HEK293 (cell line): ENCODE data around the gene WDSUB1.

Experiments used
- FEZF1 ChIP-seq: fragments of 450-650 bp; formaldehyde crosslinking; IDR thresholded peaks from 2 replicates; pipeline ENCODE4 v1.5.1; 2016; ENCODE audit warnings: missing biosample characterization, missing genetic modification characterization
- HOXA7 ChIP-seq: sonication (generic); formaldehyde crosslinking; IDR thresholded peaks from 2 replicates; pipeline ENCODE4 v1.8.1; 2022; ENCODE audit warnings: missing genetic modification reagents, borderline replicate concordance
- HOXD13 ChIP-seq: sonication (generic); formaldehyde crosslinking; IDR thresholded peaks from 2 replicates; pipeline ENCODE4 v1.8.0; 2022; ENCODE audit warnings: missing genetic modification reagents, borderline replicate concordance
- KLF9 ChIP-seq: fragments of 450-650 bp; formaldehyde crosslinking; IDR thresholded peaks from 2 replicates; pipeline ENCODE4 v1.5.1; 2016; ENCODE audit warnings: missing biosample characterization, missing genetic modification characterization, low read depth
- OVOL3 ChIP-seq: fragments of 450-650 bp; formaldehyde crosslinking; IDR thresholded peaks from 2 replicates; pipeline ENCODE4 v1.5.1; 2016; ENCODE audit warnings: missing biosample characterization, missing genetic modification characterization
- PBX3 ChIP-seq: sonication (generic); formaldehyde crosslinking; IDR thresholded peaks from 2 replicates; pipeline ENCODE4 v1.8.1; 2022; ENCODE audit warnings: mild to moderate bottlenecking, moderate library complexity, missing genetic modification reagents
- PRDM1 ChIP-seq: fragments of 450-650 bp; formaldehyde crosslinking; IDR thresholded peaks from 2 replicates; pipeline ENCODE4; 2016; ENCODE audit warnings: missing biosample characterization, missing genetic modification characterization
- PRDM4 ChIP-seq: fragments of 450-650 bp; formaldehyde crosslinking; IDR thresholded peaks from 2 replicates; pipeline ENCODE4 v1.5.1; 2017; ENCODE audit warnings: missing biosample characterization, missing genetic modification characterization
- SCRT2 ChIP-seq: fragments of 450-650 bp; formaldehyde crosslinking; IDR thresholded peaks from 2 replicates; pipeline ENCODE4 v1.5.1; 2016; ENCODE audit warnings: missing biosample characterization, missing genetic modification characterization
- SETDB1 ChIP-seq: IDR thresholded peaks from one replicate; pipeline ENCODE4 v1.6.1; 2017; ENCODE audit warnings: mild to moderate bottlenecking, low read length, moderate library complexity, mixed read lengths; ENCODE audit not compliant: insufficient read length
- WT1 ChIP-seq: fragments of 450-650 bp; formaldehyde crosslinking; IDR thresholded peaks from 2 replicates; pipeline ENCODE4 v1.5.1; 2016; ENCODE audit warnings: missing biosample characterization, missing genetic modification characterization
- ZBTB10 ChIP-seq: fragments of 450-650 bp; formaldehyde crosslinking; IDR thresholded peaks from 2 replicates; pipeline ENCODE4 v1.5.1; 2016; ENCODE audit warnings: missing biosample characterization, missing genetic modification characterization
- ZBTB17 ChIP-seq: fragments of 450-650 bp; formaldehyde crosslinking; IDR thresholded peaks from 2 replicates; pipeline ENCODE4 v1.5.1; 2016; ENCODE audit warnings: missing biosample characterization, missing genetic modification characterization
- ZBTB21 ChIP-seq: fragments of 450-650 bp; formaldehyde crosslinking; IDR thresholded peaks from 2 replicates; pipeline ENCODE4 v1.5.1; 2017; ENCODE audit warnings: missing biosample characterization, missing genetic modification characterization
- ZFP69B ChIP-seq: fragments of 450-650 bp; formaldehyde crosslinking; IDR thresholded peaks from 2 replicates; pipeline ENCODE4 v1.5.1; 2016; ENCODE audit warnings: missing biosample characterization, missing genetic modification characterization
- ZNF157 ChIP-seq: fragments of 450-650 bp; formaldehyde crosslinking; IDR thresholded peaks from 2 replicates; pipeline ENCODE4 v1.5.1; 2016; ENCODE audit warnings: missing biosample characterization, missing genetic modification characterization
- ZNF221 ChIP-seq: fragments of 450-650 bp; formaldehyde crosslinking; IDR thresholded peaks from 2 replicates; pipeline ENCODE4 v1.5.1; 2017; ENCODE audit warnings: missing biosample characterization, missing genetic modification characterization, borderline replicate concordance
- ZNF23 ChIP-seq: fragments of 450-650 bp; formaldehyde crosslinking; IDR thresholded peaks from 2 replicates; pipeline ENCODE4 v1.5.1; 2016; ENCODE audit warnings: missing biosample characterization, missing genetic modification characterization, borderline replicate concordance
- ZNF24 ChIP-seq: fragments of 450-650 bp; formaldehyde crosslinking; IDR thresholded peaks from 2 replicates; pipeline ENCODE4 v1.5.1; 2016; ENCODE audit warnings: missing biosample characterization, missing genetic modification characterization
- ZNF335 ChIP-seq: fragments of 450-650 bp; formaldehyde crosslinking; conservative IDR thresholded peaks from 2 replicates; pipeline ENCODE4 v1.5.1; 2016; ENCODE audit warnings: missing biosample characterization, missing genetic modification characterization
- ZNF341 ChIP-seq: fragments of 450-650 bp; formaldehyde crosslinking; IDR thresholded peaks from 2 replicates; pipeline ENCODE4; 2016; ENCODE audit warnings: low read depth, missing biosample characterization, missing genetic modification characterization
- ZNF510 ChIP-seq: fragments of 450-650 bp; formaldehyde crosslinking; IDR thresholded peaks from 2 replicates; pipeline ENCODE4 v1.5.1; 2018; ENCODE audit warnings: mild to moderate bottlenecking, missing genetic modification characterization, missing biosample characterization; ENCODE audit not compliant: insufficient replicate concordance
- ZNF530 ChIP-seq: fragments of 450-650 bp; formaldehyde crosslinking; IDR thresholded peaks from 2 replicates; pipeline ENCODE4 v1.5.1; 2016; ENCODE audit warnings: low read depth, missing biosample characterization, missing genetic modification characterization
- ZNF544 ChIP-seq: fragments of 450-650 bp; formaldehyde crosslinking; IDR thresholded peaks from 2 replicates; pipeline ENCODE4 v1.5.0; 2017; ENCODE audit warnings: missing biosample characterization, missing genetic modification characterization
- ZNF558 ChIP-seq: fragments of 450-650 bp; formaldehyde crosslinking; IDR thresholded peaks from 2 replicates; pipeline ENCODE4 v1.5.1; 2016; ENCODE audit warnings: missing biosample characterization, missing genetic modification characterization
- ZNF585B ChIP-seq: fragments of 450-650 bp; formaldehyde crosslinking; IDR thresholded peaks from 2 replicates; pipeline ENCODE4 v1.5.1; 2016; ENCODE audit warnings: missing biosample characterization, missing genetic modification characterization
- ZNF596 ChIP-seq: fragments of 450-650 bp; IDR thresholded peaks from 2 replicates; pipeline ENCODE4 v1.5.0; 2018; ENCODE audit warnings: missing biosample characterization, mild to moderate bottlenecking, missing genetic modification characterization, moderate library complexity
- ZNF610 ChIP-seq: fragments of 450-650 bp; formaldehyde crosslinking; IDR thresholded peaks from 2 replicates; pipeline ENCODE4 v1.5.1; 2016; ENCODE audit warnings: missing biosample characterization, missing genetic modification characterization, borderline replicate concordance
- ZNF621 ChIP-seq: fragments of 450-650 bp; formaldehyde crosslinking; IDR thresholded peaks from 2 replicates; pipeline ENCODE4 v1.5.1; 2017; ENCODE audit warnings: missing biosample characterization, missing genetic modification characterization
- ZNF670 ChIP-seq: fragments of 450-650 bp; formaldehyde crosslinking; IDR thresholded peaks from 2 replicates; pipeline ENCODE4 v1.5.1; 2016; ENCODE audit warnings: missing biosample characterization, missing genetic modification characterization, low read depth
- ZNF707 ChIP-seq: fragments of 450-650 bp; formaldehyde crosslinking; IDR thresholded peaks from 2 replicates; pipeline ENCODE4 v1.5.1; 2016; ENCODE audit warnings: missing biosample characterization, missing genetic modification characterization
- ZNF777 ChIP-seq: fragments of 450-650 bp; formaldehyde crosslinking; IDR thresholded peaks from 2 replicates; pipeline ENCODE4 v1.5.1; 2017; ENCODE audit warnings: missing biosample characterization, missing genetic modification characterization, borderline replicate concordance
- ZNF785 ChIP-seq: fragments of 450-650 bp; formaldehyde crosslinking; IDR thresholded peaks from 2 replicates; pipeline ENCODE4 v1.5.1; 2016; ENCODE audit warnings: missing biosample characterization, missing genetic modification characterization
- ZNF837 ChIP-seq: fragments of 450-650 bp; formaldehyde crosslinking; IDR thresholded peaks from 2 replicates; pipeline ENCODE4 v1.5.1; 2016; ENCODE audit warnings: missing biosample characterization, missing genetic modification characterization

The WDSUB1 gene

GRCh38 chr2:159286709-159287441 lies 372 bp upstream of the WDSUB1 start (continued):
- TF ChIP-seq ZNF785 (tag by site-specific recombination) (no peak), ZNF585B (tag by site-specific recombination) (no peak), PBX3 (no peak), ZNF621 (tag by site-specific recombination) (no peak), ZNF544 (tag by site-specific recombination) (no peak), ZNF23 (tag by site-specific recombination) (no peak), WT1 (tag by site-specific recombination) (no peak), ZBTB17 (tag by site-specific recombination) (peak; percentile 95), ZNF670 (no peak), ZNF530 (tag by site-specific recombination) (no peak), ZNF707 (tag by site-specific recombination) (no peak), ZNF157 (tag by site-specific recombination) (no peak), HOXA7 (CRISPR knock-in tag) (no peak), OVOL3 (no peak), SETDB1 (no peak), SCRT2 (tag by site-specific recombination) (no peak), ZFP69B (tag by site-specific recombination) (peak; percentile 87), ZNF610 (no peak), ZBTB10 (tag by site-specific recombination) (no peak), ZNF221 (no peak), ZNF24 (no peak), ZNF558 (tag by site-specific recombination) (no peak), PRDM4 (no peak), ZNF837 (tag by site-specific recombination) (no peak), HOXD13 (no peak), PRDM1 (no peak), FEZF1 (peak; percentile 55), ZNF335 (tag by site-specific recombination) (peak; percentile 52), ZBTB21 (tag by site-specific recombination) (0 out of 2 replicates have a peak, but pooled peaks have one; percentile 14), ZNF510 (tag by site-specific recombination) (no peak), ZNF341 (tag by site-specific recombination) (peak; percentile 93), ZNF596 (tag by site-specific recombination) (no peak), KLF9 (no peak), ZNF777 (no peak)
